ENCODE data around the gene NCK1.
"Not testable (repeated sequence)": the region's sequence is repeated elsewhere in the genome, so short reads cannot be mapped to it uniquely, and the experiment has no call there.

The NCK1 gene

DNA sequence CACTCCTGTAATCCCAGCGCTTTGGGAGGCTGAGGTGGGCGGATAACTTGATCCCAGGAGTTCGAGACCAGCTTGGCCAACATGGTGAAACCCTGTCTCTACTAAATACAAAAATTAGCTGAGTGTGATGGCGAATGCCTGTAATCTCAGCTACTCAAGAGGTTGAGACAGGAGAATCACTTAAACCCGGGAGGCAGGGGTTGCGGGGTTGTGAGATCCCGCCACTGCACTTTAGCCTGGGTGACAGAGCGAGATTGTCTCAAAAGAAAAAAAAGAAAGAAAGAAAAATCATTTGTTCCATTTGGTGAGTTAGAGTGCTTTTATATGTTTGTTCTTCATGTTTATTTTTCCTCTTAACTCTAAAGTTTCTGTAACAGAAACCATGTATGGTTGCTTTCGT, 7.3 kb downstream of the NCK1 start:
- no peaks in the 10 kb centered on the region for H3K9me3 ChIP-seq
- no peaks in the 10 kb centered on the region for H3K4me1 ChIP-seq (ENCODE audit: control insufficient read depth in 1 of 2, insufficient read depth in 1 of 2, low read depth in 1 of 2, low read length in 1 of 2)
- peaks cover 8% of the 10 kb centered on the region for H3K36me3 ChIP-seq

DNA sequence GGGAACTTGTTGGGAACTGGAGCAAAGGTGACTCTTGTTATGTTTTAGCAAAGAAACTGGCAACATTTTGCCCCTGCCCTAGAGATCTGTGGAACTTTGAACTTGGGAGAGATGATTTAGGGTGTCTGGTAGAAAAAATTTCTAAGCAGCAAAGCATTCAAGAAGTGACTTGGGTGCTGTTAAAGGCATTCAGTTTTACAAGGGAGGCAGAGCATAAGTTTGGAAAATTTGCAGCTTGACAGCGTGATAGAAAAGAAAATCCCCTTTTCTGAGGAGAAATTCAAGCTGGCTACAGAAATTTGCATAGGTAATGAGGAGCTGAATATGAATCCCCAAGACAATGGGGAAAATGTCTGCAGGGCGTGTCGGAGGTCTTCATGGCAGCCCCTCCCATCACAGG, 10.2 kb downstream of the NCK1 start:
- H3K4me3 ChIP-seq (ENCODE audit: low read depth in 1 of 2, low read length in 1 of 2); H3K9me3 ChIP-seq; H3K36me3 ChIP-seq; H3K27me3 ChIP-seq; H3K4me1 ChIP-seq (ENCODE audit: control insufficient read depth in 1 of 2, insufficient read depth in 1 of 2, low read depth in 1 of 2, low read length in 1 of 2): not testable (repeated sequence)
- H3K27ac ChIP-seq = peak overlapping the region; percentile 27

More for the DNA sequence above, 7.3 kb downstream of the NCK1 start:
- no peak for TF ChIP-seq CTCF (IDR thresholded peaks at IDR 0.05)
- Histone ChIP-seq H3K27me3 (no peaks in the 10 kb centered on the region), H3K27ac (no peak overlapping the region), H3K4me3 (ENCODE audit: low read depth in 1 of 2, low read length in 1 of 2) (no peak overlapping the region)

DNA sequence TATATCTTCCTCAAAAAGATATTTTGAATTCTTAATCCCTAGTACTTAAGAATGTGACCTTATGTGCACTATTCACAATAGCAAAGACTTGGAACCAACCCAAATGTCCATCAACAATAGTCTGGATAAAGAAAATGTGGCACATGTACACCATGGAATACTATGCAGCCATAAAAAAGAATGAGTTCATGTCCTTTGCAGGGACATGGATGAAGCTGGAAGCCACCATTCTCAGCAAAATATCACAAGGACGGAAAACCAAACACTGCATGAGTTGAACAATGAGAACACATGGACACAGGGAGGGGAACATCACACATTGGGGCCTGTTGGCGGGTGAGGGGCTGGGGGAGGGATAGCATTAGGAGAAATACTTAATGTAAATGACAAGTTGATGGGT, 17.5 kb downstream of the NCK1 start:
- not testable (repeated sequence) for H3K4me3 ChIP-seq (ENCODE audit: low read depth in 1 of 2, low read length in 1 of 2); H3K27me3 ChIP-seq; H3K9me3 ChIP-seq; H3K4me1 ChIP-seq (ENCODE audit: control insufficient read depth in 1 of 2, insufficient read depth in 1 of 2, low read depth in 1 of 2, low read length in 1 of 2); H3K27ac ChIP-seq; H3K36me3 ChIP-seq

DNA sequence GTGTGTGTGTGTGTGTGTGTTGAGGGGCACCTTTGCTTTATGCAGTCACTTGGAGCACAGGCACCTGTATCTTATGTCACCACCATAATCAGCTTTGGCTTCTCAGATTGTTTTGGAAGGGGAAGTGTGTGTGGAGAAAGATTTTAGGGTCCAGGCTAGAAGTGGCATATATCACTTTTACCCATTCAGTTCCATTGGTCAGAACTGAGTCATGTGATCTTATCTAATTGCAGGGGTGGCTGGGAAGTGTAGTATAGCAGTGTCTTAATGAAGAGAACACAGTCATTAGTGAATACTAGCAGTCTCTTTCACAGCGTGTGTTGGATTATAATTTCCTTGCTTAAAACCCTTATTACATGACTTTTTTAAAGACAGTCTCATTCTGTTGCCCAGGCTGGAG, 20.6 kb downstream of the NCK1 start:
- Histone ChIP-seq H3K36me3 (no peaks in the 10 kb centered on the region), H3K4me1 (ENCODE audit: control insufficient read depth in 1 of 2, insufficient read depth in 1 of 2, low read depth in 1 of 2, low read length in 1 of 2) (peaks cover 15 to 16% of the 10 kb centered on the region in 2 experiments), H3K27me3 (no peaks in the 10 kb centered on the region), H3K27ac (no peak overlapping the region), H3K4me3 (ENCODE audit: low read depth in 1 of 2, low read length in 1 of 2) (no peak overlapping the region), H3K9me3 (no peaks in the 10 kb centered on the region)
- no peak for TF ChIP-seq CTCF (IDR thresholded peaks at IDR 0.05)

GRCh38 chr3:136883967-136884720, 22.1 kb downstream of the NCK1 start:
- no peak overlapping the region for H3K27ac ChIP-seq
- no peak for TF ChIP-seq CTCF (IDR thresholded peaks at IDR 0.05)
- H3K4me1 ChIP-seq (ENCODE audit: control insufficient read depth in 1 of 2, insufficient read depth in 1 of 2, low read depth in 1 of 2, low read length in 1 of 2) = peaks cover 13 to 15% of the 10 kb centered on the region in 2 experiments
- no peaks in the 10 kb centered on the region for H3K9me3 ChIP-seq
- no peaks in the 10 kb centered on the region for H3K36me3 ChIP-seq
- no peak overlapping the region for H3K4me3 ChIP-seq (ENCODE audit: low read depth in 1 of 2, low read length in 1 of 2)
- H3K27me3 ChIP-seq = no peaks in the 10 kb centered on the region

DNA sequence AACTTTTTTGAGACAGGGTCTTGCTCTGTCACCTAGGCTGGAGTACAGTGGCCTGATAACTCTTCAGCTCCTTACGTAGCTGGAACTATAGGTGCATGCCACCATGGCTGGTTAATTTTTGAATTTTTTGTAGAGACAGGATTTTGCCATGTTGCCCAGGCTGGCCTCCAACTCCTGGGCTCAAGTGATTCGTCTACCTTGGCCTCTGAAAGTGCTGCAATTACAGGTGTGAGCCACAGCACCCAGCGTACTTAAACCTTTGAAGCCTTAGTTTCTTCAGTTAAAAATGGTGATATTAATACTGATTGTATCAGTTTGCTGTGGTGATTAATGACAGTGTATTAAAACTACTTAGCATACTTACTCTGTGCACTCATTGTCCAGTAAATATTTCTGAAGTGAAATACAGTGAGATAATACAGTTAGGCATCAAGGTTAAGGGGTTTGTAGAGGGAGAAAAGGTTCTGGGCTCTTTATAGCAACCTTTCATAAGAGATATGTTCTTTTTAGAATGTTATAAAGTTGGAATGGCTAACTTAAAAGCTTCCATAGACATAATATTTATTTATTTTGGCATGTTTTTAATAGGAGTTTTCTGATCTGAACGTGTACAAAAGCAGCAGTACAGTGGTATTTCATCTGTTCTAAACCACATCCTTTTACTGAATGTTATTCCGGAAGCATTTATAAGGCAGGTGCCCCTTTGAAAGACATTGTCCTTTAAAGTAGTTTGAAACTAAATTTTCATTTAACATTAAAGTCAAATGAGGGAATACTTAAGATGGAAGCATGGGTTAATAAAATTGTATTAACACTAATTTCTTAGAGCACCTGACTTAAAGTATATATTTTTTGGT, 23.6 kb downstream of the NCK1 start:
- H3K4me1 ChIP-seq (ENCODE audit: control insufficient read depth in 1 of 2, insufficient read depth in 1 of 2, low read depth in 1 of 2, low read length in 1 of 2) = peaks cover 13 to 15% of the 10 kb centered on the region in 2 experiments

More for the DNA sequence above, 23.6 kb downstream of the NCK1 start:
- no peaks in the 10 kb centered on the region for H3K9me3 ChIP-seq
- H3K27ac ChIP-seq = peak overlapping the region; percentile 23
- TF ChIP-seq CTCF (IDR thresholded peaks at IDR 0.05) = no peak
- H3K27me3 ChIP-seq = no peaks in the 10 kb centered on the region
- H3K4me3 ChIP-seq (ENCODE audit: low read depth in 1 of 2, low read length in 1 of 2) = no peak overlapping the region
- no peaks in the 10 kb centered on the region for H3K36me3 ChIP-seq
